SHP77 treated with DMSO at 0.1 percent for 48 hours (cell line): ENCODE results near the gene LDB3.
"Not testable (repeated sequence)": the region's sequence is repeated elsewhere in the genome, so short reads cannot be mapped to it uniquely, and the experiment has no call there.

Source experiments
- DNase-seq: peaks from one replicate; lab custom pipeline; 2025; lab: John Stamatoyannopoulos, UW

Gene LDB3

DNA sequence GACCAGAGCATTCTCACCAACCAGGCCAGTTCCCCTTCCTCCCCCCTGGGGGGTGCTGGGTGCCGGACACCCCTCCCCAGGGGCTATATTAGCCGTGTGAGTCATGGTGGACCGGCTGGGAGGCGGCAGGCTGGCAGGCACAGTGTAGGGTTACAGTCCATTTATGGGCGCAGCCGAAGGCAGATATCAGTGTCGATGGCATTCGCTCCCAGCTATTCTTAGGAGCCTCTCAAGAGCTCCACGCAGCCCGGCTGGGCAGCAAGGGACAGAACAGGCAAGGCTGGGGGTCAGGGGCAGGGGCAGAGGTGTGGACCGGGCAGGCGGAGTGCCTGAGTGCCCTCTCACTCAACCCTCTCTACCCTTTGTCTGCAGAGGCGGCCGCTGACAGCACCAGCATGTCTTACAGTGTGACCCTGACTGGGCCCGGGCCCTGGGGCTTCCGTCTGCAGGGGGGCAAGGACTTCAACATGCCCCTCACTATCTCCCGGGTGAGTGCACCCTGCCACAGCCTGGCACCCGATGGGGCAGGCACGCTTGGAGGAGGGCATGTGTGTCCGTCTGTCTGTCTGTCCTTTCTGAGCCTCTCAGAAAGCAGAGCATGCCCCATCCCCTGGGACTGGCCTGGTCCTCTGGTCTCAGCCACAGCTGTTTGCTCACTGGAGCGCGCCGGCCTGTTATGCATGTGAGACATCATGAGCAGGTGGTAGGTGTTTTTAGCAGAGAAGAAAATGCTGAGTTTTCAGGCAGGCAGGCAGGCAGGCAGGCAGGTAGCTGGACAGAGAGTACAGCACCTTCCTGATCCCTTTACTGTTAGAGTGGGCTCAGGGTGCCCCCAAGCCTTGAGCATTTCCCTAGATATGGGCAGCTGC, at the start of gene LDB3:
Gene LDB3 (plus strand): TSS at position 215 of the 869 bp plus-strand sequence. CDS start 181 bp downstream, at position 396.
- no peak for DNase-seq

GRCh38 chr10:86628311-86628710, 40.0 kb upstream of the LDB3 start:
- DNase-seq = no peak

- DNase-seq = no peak
Observed at GRCh38 chr10:86630079-86630478, 38.2 kb upstream of the LDB3 start.

- DNase-seq = no peak
Observed at GRCh38 chr10:86632009-86632800, 36.1 kb upstream of the LDB3 start.

DNA sequence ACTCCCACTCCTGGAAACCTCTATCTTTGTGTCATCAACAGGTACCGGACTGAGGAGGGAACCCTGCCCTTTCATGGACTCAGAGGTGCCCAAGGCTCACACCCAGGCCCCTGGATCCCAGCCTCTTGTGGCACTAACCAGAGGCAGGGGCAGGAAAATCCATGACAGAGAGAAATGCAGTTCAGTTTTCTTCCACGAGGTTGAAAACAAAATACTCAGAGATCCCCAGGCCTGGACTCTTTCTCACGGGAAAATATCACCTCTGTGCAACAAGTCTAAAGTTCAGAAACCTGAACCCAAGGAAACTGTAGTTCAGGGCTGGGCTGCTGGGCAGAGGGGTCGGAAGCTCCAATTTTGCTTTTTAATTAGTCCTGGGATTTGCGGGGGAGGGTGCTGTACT, 35.4 kb upstream of the LDB3 start:
- no peak for DNase-seq

- no peak for DNase-seq
Observed at GRCh38 chr10:86635402-86635801, 32.9 kb upstream of the LDB3 start.

- DNase-seq = no peak
Observed at GRCh38 chr10:86636311-86636710, 32.0 kb upstream of the LDB3 start.

- DNase-seq = no peak
Observed at GRCh38 chr10:86642021-86642420, 26.3 kb upstream of the LDB3 start.

GRCh38 chr10:86642499-86642898, 25.8 kb upstream of the LDB3 start:
- DNase-seq = no peak

- DNase-seq = no peak
Observed at GRCh38 chr10:86644152-86644793, 24.0 kb upstream of the LDB3 start.

- DNase-seq = no peak
Observed at GRCh38 chr10:86644794-86645445, 23.4 kb upstream of the LDB3 start.

- DNase-seq = not testable (repeated sequence)
Observed at GRCh38 chr10:86645621-86646165, 22.6 kb upstream of the LDB3 start.

DNA sequence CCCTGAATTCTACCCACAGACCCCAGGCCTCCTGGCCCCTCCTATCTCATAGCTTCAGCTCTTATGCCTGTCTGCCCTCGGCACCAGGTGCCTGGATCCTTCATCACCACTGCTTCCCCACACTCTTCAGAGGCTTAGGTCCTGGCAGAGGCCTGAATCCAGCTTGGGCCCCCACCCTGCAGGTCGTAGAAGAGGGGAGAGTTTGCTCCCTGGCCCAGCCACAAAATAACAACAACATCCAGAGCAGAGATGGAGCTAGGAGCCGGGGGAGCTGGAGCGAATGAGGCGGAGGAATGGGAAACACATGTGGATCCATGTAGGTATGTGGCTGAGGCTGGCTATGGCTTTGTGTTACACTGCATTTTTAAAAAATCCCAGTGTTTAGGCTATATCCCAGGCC, 21.8 kb upstream of the LDB3 start:
- DNase-seq = no peak

- DNase-seq = no peak
Observed at GRCh38 chr10:86646933-86647332, 21.4 kb upstream of the LDB3 start.

- DNase-seq = no peak
Observed at GRCh38 chr10:86647773-86648703, 20.3 kb upstream of the LDB3 start.

DNA sequence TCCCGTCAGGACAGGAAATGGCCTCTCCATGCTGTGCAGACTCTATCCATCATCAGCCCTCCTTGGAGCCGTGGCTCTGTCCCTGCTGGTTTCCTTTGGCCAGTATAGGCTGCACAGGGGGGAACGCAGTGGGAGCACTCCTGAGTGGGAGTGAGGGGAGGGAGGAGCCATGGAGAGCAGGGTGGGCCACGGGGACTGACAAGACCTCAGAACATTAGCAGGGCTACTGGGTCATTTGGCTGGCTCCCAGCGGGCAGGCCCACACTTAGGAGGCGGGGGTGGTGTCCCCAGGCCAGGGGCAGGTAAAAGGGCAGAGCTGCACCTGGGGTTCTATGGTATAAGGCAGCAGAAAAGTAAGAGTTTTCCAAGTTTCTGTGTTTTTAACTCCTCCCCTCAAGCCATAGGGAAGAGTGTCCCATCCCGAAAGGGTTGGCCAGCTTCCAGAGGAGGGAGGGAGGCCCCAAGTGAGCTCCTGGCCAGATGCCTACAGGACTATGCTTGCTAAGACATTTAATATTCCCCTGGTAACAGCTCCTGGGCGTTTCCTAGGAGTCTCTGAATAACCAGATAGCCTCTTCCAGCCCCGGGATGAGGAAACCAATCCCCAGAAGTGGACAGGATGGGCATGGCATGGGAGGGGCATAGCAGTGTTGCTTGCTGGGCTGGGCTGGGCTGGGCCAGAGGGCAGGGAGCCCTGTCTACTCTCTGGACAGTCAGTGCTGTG, 19.4 kb upstream of the LDB3 start:
- DNase-seq = no peak

- no peak for DNase-seq
Observed at GRCh38 chr10:86649471-86650150, 18.7 kb upstream of the LDB3 start.

DNA sequence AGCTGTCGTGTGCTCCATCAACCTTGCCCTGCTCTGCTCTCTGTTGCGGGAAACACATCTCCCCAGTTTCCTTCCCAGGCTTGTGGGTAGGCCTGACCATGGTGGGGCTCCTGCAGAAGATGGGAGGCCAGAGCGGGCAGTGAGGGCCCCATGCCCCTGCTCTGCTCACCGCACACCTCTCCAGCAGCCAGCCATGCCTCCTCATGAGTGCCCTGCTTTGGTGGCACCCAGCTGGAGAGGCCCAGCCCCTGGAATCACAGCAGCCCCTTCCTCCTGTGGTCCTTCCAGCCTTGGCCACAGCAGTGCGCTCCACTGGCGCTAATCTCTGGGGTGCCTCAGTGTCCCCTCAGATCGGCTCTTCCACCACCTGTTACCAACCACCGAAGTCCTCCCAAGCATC, 18.2 kb upstream of the LDB3 start:
- DNase-seq = no peak

- no peak for DNase-seq
Observed at GRCh38 chr10:86651021-86651471, 17.3 kb upstream of the LDB3 start.
